Heart right ventricle (tissue), 16 donors: ENCODE data around the gene TAOK1. TPM values are rescaled to one million over a fixed set of nuclear protein-coding genes. Genes with fewer than 3 reads are reported as not detected.

ENCODE experiments used
- ATAC-seq, 8 donors: fragments of 200-7000 bp; cut with Tn5 transposase; one replicate each; pipeline ENCODE4 v1.9.1; 2020; ENCODE audit warnings: mild to moderate bottlenecking in 8 of 8, moderate library complexity in 8 of 8, moderate number of reproducible peaks in 1 of 8
- DNase-seq, 2 donors: peaks; one replicate each; pipeline ENCODE4 v3.0.0-alpha.2; 2020
- H3K27ac ChIP-seq, 10 donors: fragments of 200-600 bp; sonication (generic) in 2 of 10; one replicate each; pipeline versions ENCODE4 v1.5.0 to v1.8.0; 2020 to 2022; ENCODE audit warnings: mild to moderate bottlenecking in 3 of 10
- H3K27me3 ChIP-seq, 7 donors: fragments of 200-600 bp; one replicate each; pipeline ENCODE4 v1.8.0; 2021 to 2022; ENCODE audit warnings: mild to moderate bottlenecking in 2 of 7
- H3K36me3 ChIP-seq, 9 donors: fragments of 200-600 bp; sonication (generic) in 1 of 9; one replicate each; pipeline versions ENCODE4 v1.5.0 to v1.8.0; 2020 to 2022; ENCODE audit warnings: mild to moderate bottlenecking in 2 of 9
- H3K4me1 ChIP-seq, 9 donors: fragments of 200-600 bp; sonication (generic) in 1 of 9; one replicate each; pipeline versions ENCODE4 v1.5.0 to v1.8.0; 2020 to 2022; ENCODE audit warnings: mild to moderate bottlenecking in 4 of 9
- H3K4me3 ChIP-seq, 10 donors: fragments of 200-600 bp; sonication (generic) in 2 of 10; one replicate each; pipeline versions ENCODE4 v1.5.0 to v1.8.0; 2020 to 2022; ENCODE audit warnings: mild to moderate bottlenecking in 7 of 10, moderate library complexity in 2 of 10
- H3K9me3 ChIP-seq, 11 donors: fragments of 200-600 bp in 10 of 11; sonication (generic) in 2 of 11; one replicate each; pipeline versions ENCODE4 v1.5.0 to v1.8.0; 2013 to 2022; ENCODE audit warnings: mild to moderate bottlenecking in 2 of 11, control low read depth in 1 of 11, moderate library complexity in 1 of 11
- CTCF ChIP-seq, 9 donors: fragments of 200-600 bp; sonication (generic) in 2 of 9; IDR thresholded peaks; one replicate each; pipeline versions ENCODE4 v1.5.0 to v1.8.0; 2021 to 2022; ENCODE audit warnings: antibody characterized with exemption in 9 of 9, mild to moderate bottlenecking in 5 of 9, moderate library complexity in 1 of 9
- WGBS, 2 donors: extraction: QIAGEN DNeasy Blood & Tissue Kit; methylation state at CpG; one replicate each; pipeline ENCODE4 v1.1.7; 2013; ENCODE audit warnings: inconsistent platforms in 1 of 2; 5-methylcytosine and 5-hydroxymethylcytosine counted together
- intact Hi-C, 10 donors: fragments of 100-400 bp; cut with DNase I; formaldehyde crosslinking; loops; one replicate each; pipeline versions ENCODE4 v1.11.1 to v1.14.2; 2022
- polyA plus RNA-seq, 2 donors: library from polyadenylated mRNA; stranded (reverse); fragments of 200-250 nt; gene quantifications; one replicate each; pipeline ENCODE4 v1.2.3, GENCODE V29; 2013
- total RNA-seq, 10 donors: library from RNA; stranded (reverse); fragmentation: NEBNext Ultra II Directional in 3 of 10; extraction: Animal tissue kit (Norgen Biotek cat#: 25700) in 3 of 10; gene quantifications; one replicate each; pipeline versions ENCODE4 v1.2.1 to v1.2.4, GENCODE V29; 2021 to 2023
- donor health status: Arrhythmogenic right ventricular cardiomyopathy.
- donor health status: ischemic (EF 13 %, LVEDD 7.1; RV severe dilation, severe dysfunction).
- donor health status: healthy with polysubstance abuse.
- donor health status: DM: no; HTN: yes; CAD: no.
- donor health status: DM: no; HTN: no; CAD: no.
- donor health status: ischemic (EF 25% LVEDD 6.9; RV normal size, moderate dysfunction).
- donor health status: ischemic (EF 25% LVEDD 5.7; RV mildly dilated, moderate dysfunction).
- donor health status: healthy.
- donor health status: DM: yes; HTN: yes; CAD: no.
- donor health status: Ischemic cardiomyopathy.
- donor health status: ischemic (EF 35%, LVEDD 5.7; RV mildly dilated, moderate dysfunction).
- donor health status: nonischemic (EF 11% LVEDD 7.7; RV severe dilation, severe dysfunction).
- donor health status: DM: yes; HTN: yes; CAD: no.
- donor health status: PGD.
- donor health status: ischemic (EF 29% LVEDD 5.4; RV normal size, mild dysfunction).
- donor health status: nonischemic (EF 23%, LVEDD 6.1; RV moderate dilation, normal function).

The TAOK1 gene
- total and polyA plus RNA-seq, 12 donors = 6.4 to 86.9 (median 68.8) TPM

DNA sequence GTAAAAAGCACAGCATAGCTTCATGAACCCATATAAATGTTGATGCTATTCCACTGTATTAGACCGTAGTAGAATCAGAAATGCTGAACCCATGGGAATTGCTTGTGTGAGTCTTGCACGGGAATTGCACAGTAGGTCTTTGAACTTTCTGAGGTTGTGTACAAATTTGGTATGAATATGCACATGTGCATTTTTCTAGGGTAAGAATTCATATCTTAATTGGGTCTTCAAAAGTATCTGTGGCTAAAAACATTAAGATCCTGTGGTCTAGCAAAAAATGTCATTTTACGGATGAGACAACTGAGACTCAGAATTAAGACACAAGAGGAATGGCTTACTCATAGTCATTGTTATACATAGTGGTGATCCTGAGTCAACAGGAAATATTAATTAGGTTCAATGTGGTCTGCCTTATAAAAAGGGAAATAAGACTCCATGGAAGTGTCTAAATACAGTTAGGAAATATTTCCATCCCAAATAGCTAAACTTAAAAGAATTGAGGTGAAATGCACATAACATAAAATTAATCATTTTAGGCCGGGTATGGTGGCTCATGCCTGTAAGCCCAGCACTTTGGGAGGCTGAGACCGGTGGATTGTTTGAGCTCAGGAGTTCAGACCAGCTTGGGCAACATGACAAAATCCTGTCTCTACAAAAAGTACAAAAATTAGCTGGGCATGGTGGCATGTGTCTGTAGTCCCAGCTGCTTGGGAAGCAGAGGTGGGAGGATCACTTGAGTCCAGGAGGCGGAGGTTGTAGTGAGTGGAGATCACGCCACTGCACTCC is 22.8 kb downstream of the TAOK1 start:
- ATAC-seq (peak in 4 of 8 donors; percentile 53 to 62 (median 56)), DNase-seq (no peak)
- 62 to 71% methylated on average over 7 of the region's 7 CpGs for WGBS, 2 donors
- Histone ChIP-seq H3K4me3 (no peak overlapping the region), H3K36me3 (peaks cover 0 to 15% (median 0%) of the 10 kb centered on the region in 9 donors), H3K4me1 (peaks cover 0 to 34% (median 28%) of the 10 kb centered on the region in 9 donors), H3K27ac (peak overlapping the region in 4 of 10 donors; percentile 1 to 54 (median 44)), H3K27me3 (no peaks in the 10 kb centered on the region), H3K9me3 (no peaks in the 10 kb centered on the region)
- no peak for TF ChIP-seq CTCF (IDR thresholded peaks at IDR 0.05)
- intact Hi-C loops = no loop called here

GRCh38 chr17:29420128-29420527 is 30.0 kb downstream of the TAOK1 start:
- peaks cover 0 to 43% (median 0%) of the 10 kb centered on the region in 9 donors for H3K36me3 ChIP-seq
- WGBS, 2 donors = 78 to 85% methylated on average over 6 of the region's 6 CpGs
- H3K9me3 ChIP-seq = no peaks in the 10 kb centered on the region
- TF ChIP-seq CTCF (IDR thresholded peaks at IDR 0.05) = no peak
- intact Hi-C loops = no loop called here
- H3K27me3 ChIP-seq = no peaks in the 10 kb centered on the region
- H3K27ac ChIP-seq = no peak overlapping the region
- DNase-seq (no peak), ATAC-seq (no peak)
- H3K4me1 ChIP-seq = peaks cover 0 to 20% (median 8%) of the 10 kb centered on the region in 9 donors
- H3K4me3 ChIP-seq = no peak overlapping the region

DNA sequence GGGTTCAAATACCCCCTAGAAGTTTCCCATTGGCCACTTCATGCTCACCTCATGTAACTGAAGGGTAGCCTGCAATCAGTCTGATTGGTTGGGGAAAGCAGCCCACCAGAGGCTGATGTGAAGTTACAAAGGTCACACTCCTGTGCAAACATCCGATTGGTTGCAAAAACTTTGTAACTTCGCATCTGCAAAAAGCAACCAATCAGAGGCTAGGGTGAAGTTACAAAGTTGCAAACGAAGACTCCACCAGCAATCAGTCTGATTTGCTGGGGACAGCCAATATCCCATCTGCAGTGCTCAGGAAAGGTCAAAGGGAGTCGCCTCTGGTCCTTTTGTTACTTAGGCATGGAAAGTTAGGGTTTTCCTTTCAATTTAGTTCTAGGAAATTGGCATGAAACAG is 40.1 kb downstream of the TAOK1 start:
- H3K4me3 ChIP-seq = no peak overlapping the region
- H3K4me1 ChIP-seq = peaks cover 4 to 33% (median 26%) of the 10 kb centered on the region in 9 donors
- 86 to 90% methylated on average over 4 of the region's 4 CpGs for WGBS, 2 donors
- no peak for TF ChIP-seq CTCF (IDR thresholded peaks at IDR 0.05)
- H3K27me3 ChIP-seq = no peaks in the 10 kb centered on the region
- intact Hi-C loops = no loop called here
- DNase-seq (no peak), ATAC-seq (no peak)
- H3K27ac ChIP-seq = no peak overlapping the region
- peaks cover 0 to 6% (median 0%) of the 10 kb centered on the region in 11 donors for H3K9me3 ChIP-seq
- no peaks in the 10 kb centered on the region for H3K36me3 ChIP-seq

GRCh38 chr17:29433541-29433940 is 43.4 kb downstream of the TAOK1 start:
- DNase-seq (peak in 1 of 2 donors; percentile 27), ATAC-seq (peak in 4 of 8 donors; percentile 49 to 52 (median 50))
- whole genome bisulfite sequencing, 2 donors = 26 to 27% methylated on average over 4 of the region's 4 CpGs
- no peak for TF ChIP-seq CTCF (IDR thresholded peaks at IDR 0.05)
- Histone ChIP-seq H3K27me3 (no peaks in the 10 kb centered on the region), H3K4me1 (peaks cover 4 to 48% (median 23%) of the 10 kb centered on the region in 9 donors), H3K27ac (peak overlapping the region in 2 of 10 donors; percentile 10 to 21), H3K9me3 (no peaks in the 10 kb centered on the region), H3K36me3 (peaks cover 0 to 4% (median 0%) of the 10 kb centered on the region in 9 donors), H3K4me3 (no peak overlapping the region)
- intact Hi-C loops = no loop called here
